Activated T-cell treated with anti-CD3 and anti-CD28 coated beads, Interleukin-2, amount 50 U/mL, for 48 hours (primary cell): Measurements from ENCODE around the gene ZNF575.

ENCODE experiments used
- DNase-seq, 2 experiments: peaks; one replicate each; pipeline ENCODE4 v3.0.0-alpha.2; 2020

Gene ZNF575, protein sequence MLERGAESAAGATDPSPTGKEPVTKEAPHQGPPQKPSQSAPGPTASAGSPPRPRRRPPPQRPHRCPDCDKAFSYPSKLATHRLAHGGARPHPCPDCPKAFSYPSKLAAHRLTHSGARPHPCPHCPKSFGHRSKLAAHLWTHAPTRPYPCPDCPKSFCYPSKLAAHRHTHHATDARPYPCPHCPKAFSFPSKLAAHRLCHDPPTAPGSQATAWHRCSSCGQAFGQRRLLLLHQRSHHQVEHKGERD

DNA sequence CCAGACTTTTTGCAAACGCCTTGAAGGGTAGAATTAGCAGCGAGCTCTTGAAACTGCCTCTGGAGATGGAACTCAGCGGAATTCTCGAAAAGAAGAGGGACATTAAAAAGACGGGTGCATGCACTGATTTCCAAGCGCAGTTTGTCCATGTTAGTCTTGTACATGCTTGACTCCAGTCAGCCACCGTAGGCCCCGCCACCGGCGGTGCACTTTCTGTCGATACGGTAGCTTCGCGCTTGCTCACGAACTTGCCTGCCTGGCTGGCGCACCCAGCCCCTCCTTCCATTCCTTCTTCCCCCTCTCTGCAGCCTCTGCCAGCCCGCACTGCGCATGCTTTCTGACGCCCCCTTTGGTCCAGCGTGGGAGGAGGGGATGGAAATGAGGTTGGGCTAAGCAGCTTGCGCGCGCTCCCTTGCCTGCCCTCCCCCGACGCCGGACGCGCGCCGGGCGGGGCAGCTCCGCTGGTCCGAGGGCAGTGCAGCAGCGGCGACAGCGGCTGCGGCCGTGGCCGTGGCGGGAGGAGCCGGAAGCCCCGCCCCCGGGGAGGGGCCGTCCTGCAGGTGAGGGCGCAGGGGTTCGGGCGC lies at the start of gene ZNF575:
TSS of gene ZNF575 (plus strand) at position 227 of the 584 bp plus-strand sequence. CDS start 1,235 bp downstream, outside the sequence.
- peak; percentile 91 for DNase-seq

DNA sequence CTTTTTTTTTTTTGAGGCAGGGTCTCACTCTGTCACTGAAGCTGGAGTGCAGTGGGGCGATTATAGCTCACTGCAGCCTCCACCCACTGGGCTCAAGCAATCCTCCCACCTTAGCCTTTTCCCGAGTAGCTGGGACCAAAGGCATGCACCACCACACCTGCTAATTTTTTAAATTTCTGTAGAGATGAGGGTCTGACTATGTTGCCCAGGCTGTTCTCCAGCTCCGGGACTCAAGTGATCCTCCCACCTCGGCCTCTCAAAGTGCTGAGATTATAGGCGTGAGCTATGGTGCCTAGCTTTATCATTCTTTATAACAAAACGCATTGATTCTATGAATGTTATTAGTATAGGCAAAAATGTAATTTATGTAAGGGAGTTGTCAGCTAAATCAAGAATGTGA lies 49.7 kb upstream of the ZNF575 start:
- no peak for DNase-seq

DNA sequence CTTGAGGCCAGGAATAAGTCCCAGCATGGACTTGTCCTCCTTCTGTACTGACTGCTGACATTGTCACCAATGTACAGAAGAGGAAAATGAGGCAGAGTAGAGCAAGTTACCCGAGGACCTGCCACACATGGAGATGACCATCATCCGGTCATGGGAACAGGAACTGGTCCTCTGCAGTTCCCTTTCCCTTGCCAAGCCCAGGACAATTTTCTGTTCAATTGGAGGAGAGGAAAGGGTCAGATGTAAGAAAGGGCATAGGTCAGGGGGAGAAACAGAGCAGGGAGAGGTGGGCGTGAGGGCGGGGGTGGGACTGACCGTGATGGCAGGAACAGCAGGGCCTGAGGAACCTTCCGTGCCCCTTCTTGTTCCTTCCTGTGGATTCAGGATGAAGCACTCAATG lies 47.0 kb upstream of the ZNF575 start:
- no peak for DNase-seq

DNA sequence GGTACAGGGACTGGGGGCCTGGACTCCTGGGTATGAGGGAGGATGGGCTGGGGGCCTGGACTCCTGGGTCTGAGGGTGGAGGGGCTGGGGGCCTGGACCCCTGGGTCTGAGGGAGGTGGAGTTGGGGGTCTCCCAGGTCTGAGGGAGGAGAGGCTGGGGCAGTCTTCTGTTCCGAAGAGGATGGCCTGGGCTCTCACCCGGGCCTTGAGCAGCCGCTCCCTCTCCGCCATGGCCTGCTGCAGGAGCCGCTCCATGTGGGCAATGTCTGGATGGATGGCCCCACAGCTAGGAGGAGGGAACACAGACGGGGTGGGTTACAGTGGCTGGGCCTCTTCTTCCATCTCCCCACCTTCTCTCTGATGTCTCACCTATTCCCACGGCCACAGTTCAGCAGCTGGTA lies 46.6 kb upstream of the ZNF575 start:
- no peak for DNase-seq

DNA sequence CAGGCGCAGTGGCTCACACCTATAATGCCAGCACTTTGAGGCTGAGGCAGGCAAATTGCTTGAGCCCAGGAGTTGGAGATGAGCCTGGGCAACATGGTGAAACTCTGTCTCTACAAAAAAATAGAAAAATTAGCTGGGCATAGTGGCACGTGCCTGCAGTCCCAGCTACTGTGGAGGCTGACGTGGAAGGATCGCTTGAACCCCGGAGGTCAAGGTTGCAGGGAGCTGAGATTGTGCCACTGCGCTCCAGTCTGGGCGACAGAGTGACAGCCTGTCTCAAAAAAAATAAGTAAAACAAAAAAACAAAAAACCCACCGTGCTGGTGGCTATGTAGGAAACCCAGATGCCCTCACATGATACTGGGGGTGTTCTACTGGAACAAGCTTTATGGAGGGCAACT lies 44.8 kb upstream of the ZNF575 start:
- DNase-seq, result no peak

DNA sequence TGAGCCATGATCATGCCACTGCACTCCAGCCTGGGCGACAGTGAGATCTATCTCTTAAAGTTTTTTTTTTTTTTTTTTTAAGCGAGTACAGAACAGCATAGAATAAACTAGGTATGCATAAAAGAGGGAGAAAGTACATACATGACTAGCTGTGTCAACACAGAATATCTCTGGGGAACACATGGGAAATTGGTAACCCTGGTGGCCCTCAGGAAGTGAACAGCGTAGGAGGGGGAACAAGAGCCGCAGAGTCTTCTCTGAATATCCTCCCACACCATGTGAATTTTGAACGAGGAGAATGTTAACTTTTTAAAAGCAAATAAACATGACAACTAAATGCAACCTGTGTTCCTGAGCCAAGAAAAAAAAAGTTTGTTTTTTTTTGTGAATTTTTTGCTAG lies 43.7 kb upstream of the ZNF575 start:
- DNase-seq, result no peak

DNA sequence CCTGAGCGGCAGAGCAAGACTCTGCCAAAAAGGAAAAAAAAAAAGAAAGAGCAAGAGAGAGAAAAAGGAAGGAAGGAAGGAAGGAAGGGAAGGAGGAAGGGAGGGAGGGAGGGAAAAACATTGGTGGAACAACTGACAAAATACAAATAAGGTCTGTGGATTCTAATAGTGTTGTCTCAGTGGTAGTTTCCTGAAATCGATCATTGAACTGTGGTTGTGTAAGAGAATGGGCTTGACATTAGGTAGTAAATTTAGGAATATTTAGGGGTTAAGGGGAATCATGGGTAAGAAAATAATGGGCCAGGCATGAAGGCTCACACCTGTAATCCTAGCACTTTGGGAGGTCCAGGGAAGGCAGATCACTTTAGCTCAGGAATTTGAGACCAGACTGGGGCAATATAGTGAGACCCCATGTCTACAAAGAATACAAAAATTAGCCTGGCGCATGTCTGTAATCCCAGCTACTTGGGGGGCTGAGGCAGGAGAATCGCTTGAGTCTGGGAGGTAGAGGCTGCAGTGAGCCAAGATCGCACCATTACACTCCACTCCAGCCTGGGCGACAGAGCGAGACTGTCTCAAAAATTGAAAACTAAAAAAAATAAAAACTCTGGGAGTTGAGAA lies 42.9 kb upstream of the ZNF575 start:
- DNase-seq, result no peak

DNA sequence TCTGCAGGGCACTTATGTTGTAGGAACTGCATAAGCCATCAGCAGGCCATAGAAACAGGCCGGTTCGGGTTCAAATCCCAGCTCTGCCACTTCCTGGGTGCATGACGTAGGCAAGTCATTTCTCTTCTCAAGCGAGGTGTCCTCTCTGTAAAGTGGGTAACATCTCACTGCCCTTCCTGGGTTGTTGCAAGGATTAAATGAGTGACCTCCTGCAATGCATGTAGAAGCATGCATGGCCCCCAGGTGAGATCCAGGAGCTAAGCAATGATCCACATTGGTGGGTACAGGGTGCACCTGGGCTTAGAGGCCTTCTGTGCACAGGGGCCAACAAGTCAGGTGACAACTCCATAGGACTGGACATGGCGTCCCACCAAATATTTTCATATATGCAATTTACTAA lies 42.2 kb upstream of the ZNF575 start:
- DNase-seq, result no peak

DNA sequence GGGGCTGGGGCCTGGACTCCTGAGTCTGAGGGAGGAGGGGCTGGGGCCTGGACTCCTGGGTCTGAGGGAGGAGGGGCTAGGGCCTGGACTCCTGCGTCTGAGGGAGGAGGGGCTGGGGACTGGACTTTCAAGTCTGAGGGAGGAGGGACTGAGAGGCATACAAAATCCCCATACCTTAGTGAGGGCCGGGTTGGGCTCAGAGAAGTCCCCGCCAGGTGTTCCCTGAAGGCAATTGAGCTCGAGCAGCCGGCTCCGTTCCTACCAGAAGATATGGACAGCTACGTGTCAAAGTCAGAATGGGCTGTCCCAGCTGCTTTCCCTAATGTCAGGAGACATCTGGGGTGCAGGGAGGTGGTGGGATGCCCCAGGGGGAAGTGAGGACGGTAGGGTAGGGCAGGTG lies 37.9 kb upstream of the ZNF575 start:
- no peak for DNase-seq

DNA sequence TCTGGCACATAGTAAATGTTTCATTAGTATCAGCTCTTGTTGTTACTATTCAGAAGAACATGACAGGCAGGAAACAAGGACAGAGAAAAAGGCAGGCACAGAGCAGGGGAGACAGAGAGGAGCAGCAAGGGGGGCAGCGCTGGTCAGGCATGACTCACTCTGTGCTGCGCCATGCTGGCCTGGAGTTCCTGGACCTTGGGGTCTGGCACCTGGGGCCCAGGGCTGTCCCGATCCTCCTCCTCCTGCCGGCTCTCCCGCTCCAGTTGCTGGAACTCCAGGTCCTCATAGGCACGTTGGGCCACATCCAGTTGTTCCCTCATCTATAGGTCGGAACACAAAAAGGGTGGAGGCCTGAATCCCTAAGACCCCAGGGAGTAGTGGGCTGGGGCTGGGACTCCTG lies 36.0 kb upstream of the ZNF575 start:
- no peak for DNase-seq

DNA sequence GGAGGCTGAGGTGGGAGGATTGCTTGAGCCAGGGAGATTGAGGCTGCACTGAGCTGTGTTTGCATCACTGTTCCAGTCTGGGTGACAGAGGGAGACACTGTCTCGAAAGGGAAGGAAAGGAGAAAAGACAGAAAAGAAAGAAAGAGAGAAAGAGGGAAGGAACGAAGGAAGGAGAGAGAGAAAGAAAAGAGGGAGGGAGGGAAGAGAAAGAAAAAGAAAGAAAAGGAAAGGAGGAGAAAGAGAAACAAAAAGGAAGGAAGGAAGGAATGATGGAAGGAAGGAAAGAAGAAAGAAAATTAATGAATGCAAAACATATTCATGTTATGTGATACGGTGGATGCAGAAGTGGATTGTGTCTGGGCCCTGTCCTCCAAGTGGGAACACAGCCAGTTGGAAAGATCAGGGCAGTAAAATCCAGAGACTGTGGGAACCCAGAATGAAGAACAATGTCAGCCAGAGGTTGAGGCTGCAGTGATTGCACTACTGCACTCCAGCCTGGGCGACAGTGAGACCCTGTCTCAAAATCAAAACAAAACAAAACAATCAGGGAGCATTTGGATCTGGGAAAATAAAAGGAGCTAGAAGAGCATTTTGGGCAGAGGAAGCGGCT lies 34.6 kb upstream of the ZNF575 start:
- no peak for DNase-seq

DNA sequence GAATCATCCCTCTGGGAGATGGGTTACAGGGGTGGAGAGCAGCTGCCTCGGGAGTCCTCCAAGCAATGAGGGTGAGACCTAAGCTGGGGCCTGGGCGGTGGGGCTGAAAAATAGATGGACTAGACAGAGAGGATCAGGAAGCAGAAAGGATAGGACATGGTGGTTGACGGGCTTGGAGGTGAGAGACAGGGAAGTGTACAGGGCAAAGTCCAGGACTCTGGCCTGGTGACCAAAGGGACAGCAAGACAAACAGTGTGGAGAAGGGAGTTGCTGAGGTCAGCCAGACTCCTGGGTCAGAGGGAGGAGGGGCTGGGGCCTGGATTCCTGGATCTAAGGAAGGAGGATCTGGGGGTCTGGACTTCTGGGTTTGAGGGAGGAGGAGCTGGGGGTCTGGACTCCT lies 33.9 kb upstream of the ZNF575 start:
- no peak for DNase-seq

DNA sequence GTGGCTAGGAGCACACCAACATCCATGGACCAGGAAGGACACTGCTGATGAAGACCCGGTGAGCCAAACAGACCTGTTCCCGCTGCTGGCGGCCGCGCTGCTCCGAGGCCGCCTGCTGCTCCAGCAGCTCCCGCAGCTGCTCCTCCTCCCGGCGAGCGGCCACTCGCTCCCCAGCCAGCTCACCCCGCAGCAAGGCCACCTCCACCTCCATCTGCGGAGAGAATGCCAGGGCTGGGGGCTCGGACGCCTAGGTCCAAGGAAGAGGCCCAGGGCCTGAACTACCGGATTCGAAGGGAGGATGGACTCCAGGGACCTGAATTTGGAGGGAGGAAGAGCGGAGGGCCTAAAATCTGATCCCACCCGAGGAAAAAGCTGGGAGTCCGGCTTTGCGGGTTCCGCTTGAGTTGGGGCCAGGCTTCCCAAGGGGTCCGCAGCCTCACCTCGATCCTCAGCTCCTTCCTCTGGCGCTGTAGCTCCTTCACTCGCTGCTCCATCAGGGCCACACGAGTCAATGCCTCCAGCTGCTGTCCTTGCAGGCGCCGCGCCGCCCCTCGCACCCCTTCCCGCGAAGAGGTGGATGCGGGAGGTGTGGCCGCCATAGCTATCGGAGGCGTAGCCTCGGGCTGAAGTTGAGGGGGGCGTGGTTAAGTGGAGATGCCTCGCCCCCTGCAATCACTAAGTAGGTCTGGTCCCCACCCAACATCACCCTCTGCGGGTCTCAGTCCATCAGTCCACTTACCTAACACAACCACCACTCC lies 31.1 kb upstream of the ZNF575 start:
- DNase-seq, result no peak

DNA sequence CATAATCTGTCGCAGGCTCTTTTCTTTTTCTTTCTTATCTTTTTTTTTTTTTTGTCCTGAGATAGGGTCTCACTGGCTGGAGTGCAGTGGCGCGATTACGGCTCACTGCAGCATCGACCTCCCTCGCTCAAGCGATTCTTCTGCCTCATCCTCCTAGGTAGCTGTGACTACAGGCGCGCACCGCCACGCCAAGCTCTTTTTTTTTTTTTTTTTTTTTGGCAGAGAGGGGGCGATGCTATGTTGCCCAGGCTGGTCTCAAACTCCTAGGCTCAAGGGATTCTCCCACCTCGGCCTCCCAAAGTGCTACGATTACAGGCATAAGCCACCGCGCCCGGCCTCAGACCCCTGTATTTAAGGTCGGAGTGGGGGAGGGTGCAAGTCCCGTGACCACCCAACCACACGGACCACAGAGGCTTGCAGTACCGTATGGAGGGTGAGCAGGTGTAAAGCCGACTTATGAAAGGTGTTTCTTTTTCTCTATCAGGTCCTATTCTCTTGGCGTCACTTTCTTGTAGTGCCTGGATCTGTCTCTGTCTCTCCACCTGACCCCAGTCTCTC lies 30.5 kb upstream of the ZNF575 start:
- no peak for DNase-seq

DNA sequence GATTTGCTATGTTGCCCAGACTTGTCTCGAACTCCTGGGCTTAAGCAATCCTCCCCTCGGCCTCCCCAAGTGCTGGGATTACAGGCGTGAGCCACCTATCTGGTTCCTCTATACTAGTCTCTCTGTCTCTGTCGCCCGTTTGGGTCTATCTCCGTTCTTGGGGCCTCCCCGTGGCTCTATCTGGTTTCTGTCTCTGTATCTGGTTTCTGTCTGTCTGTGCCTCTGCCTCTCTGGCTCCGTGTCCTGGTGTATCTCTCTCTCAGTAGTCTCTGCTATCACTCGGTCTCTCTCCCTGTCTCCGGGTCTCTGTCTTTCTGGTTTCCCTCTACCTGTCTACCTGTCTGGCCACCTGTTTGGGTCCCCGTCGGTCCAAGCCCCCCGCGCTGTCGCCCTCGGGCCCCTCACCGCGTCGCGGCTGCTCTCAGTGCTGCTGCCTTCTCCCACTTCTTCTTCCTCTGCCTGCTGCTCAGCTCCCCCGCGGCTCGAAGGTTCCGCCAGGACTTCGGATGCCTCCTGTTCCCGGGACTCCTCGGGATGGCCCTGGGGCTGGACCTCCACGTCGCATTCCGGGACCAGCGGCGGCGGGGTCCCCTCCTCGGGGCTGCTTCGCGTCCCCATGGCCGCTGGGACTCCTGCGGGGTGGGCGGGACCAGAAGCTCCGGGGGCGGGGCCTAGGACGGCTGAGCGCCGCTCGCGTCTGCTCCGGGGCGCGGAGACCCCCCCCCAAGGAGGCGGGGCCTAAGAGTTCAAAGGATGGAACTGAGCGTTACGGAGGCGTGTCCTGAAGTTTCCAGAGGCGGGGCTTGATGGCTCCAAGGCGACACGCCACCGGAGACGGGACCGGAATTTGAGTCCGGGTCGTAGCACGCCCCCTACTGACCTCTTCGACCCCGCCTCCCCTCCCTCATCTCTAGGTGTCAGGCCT lies 29.2 kb upstream of the ZNF575 start:
- DNase-seq, result peak; percentile 99 to 100

DNA sequence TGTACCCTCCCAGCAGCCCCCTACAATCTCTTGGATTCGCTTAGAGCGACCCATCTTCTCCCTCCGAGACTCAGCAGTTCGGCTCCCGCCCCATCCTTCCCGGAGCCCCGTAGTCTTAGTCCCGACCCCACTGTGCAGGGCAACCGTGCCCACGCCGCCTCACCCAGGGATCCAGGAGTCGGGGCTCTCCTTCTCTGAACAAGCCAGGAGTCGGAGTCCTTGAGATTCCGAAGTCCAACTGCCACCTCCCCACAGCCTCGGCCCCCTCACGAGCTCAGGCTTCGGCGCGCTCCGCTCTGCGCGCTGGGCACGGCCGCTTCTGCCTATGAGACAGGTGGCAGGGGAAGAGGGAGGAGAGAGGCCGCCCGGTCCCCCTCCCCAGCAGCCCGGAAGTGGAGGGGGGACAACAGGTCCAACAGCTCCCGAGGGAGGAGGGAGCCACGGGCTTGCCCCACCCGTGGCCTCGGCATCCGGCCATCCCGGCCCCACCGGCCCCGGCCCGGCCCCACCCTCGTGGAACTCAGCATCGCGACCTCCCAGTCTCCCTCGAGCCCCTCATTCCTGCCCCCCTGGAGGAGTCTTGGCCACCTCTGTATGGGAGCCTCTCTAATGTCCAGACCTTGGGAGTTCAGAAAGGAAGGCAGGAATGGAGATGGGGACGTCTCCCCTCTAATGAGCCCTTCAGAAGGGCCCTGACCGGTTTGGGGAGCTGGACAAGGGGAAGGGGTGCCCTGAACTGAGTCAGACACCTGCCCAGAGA lies 28.4 kb upstream of the ZNF575 start, which contains the start of gene PHLDB3:
TSS of gene PHLDB3 (minus strand) at position 321 of the 760 bp plus-strand sequence. CDS start 628 bp downstream, outside the sequence.
- DNase-seq, result no peak

DNA sequence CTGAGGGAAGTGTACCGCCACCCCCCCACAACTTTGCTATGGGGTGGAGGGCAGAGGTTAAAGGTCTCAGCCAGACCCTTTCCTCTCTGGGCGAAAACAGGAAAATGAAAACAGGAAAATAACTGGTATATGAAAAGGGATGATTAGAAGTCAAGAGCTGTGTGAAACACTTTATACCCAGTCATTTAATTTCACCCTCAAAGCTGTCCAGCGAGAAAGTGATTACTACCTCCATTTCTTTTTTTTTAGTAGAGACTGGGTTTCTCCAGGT lies 27.9 kb upstream of the ZNF575 start:
- DNase-seq, result no peak

DNA sequence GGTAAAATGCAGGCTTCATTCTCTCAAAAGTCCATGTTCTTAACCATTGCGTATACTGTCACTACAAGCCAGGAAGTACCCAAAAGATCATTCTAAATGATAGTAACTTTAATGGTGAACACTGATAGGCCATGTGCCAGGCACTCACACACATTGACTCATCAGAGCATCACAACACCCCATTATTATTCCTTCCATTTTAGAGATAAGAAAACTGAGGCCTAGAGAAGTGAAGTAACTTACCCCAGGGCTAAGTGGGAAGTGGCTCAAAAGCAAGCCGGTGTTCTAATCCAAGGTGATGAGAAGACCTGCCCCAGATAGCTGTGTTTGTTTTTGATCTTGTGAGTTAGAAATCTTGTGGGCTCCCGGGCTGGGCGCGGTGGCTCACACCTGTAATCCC lies 27.0 kb upstream of the ZNF575 start:
- DNase-seq, result no peak

DNA sequence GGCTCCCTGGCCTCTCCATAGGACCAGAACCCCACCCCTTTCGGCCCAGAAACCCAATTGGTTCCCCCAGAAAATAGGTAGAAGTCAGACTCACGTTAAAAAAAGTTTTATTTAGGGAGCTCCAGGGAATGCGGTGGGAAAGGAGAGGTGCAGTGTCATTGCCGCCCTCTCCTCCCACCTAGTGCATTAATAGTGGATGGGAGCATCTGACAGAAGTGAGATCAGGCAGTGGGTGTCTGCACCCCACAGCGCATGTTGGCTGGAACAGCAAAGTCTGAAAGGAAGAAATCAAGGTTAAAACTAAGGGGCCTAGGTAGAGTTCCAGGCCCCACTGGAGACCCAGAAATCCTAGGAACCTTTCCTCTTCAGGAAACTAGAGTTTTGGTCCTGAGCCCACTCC lies 26.4 kb upstream of the ZNF575 start:
- no peak for DNase-seq

DNA sequence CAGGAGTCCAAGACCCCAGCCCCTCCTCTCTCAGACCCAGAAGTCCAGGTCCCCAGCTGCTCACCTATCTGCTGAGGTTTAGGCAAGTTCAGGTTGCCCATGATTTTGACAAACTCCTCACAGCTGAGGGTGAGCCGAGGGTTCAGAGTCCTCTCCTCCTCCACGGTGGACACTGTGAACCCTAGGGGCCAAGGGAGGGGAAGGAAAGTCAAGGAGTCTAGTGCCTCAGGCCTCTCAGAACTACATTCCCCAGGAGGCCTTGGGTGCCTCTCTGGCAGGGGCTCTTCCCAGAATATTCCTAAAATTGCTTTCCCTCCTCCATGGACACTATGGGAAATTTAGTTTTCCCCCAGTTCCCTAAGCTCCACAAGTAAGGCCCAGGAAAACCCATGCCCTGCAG lies 25.1 kb upstream of the ZNF575 start:
- DNase-seq, result no peak

DNA sequence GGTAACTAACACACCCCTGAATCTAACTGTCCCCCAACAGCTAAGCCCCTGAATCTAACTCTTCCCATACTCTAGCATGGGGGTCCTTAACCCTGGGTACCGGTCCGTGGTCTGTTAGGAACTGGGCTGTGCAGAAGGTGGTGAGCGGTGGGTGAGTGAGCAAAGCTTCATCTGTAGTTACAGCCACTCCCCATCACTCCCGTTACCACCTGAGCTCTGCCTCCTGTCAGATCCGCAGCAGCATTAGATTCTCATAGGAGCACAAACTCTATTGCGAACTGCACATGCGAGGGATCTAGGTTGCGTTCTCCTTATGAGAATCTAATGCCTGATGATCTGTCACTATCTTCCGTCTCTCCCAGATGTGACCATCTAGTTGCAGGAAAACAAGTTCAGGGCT lies 22.3 kb upstream of the ZNF575 start:
- no peak for DNase-seq
